Mucosa of gallbladder (tissue), 1 donor: Measurements from ENCODE around the gene CNGA2. TPM values are rescaled to one million over a fixed set of nuclear protein-coding genes. Genes with fewer than 3 reads are reported as not detected.

Experiments used
- DNase-seq: peaks from one replicate; pipeline ENCODE4 v3.0.0-alpha.2; 2020; ENCODE audit warnings: low spot score
- total RNA-seq: library from RNA; stranded (reverse); gene quantifications from one replicate; pipeline ENCODE4 v1.2.1, GENCODE V29; 2021
- donor health status: DM: no; HTN: no; CAD: no.

Gene CNGA2
- total RNA-seq, 1 donor from 2014 or later, result not detected

GRCh38 chrX:151752847-151753246, 18.3 kb downstream of the CNGA2 start:
- no peak for DNase-seq

GRCh38 chrX:151753313-151754046, 18.9 kb downstream of the CNGA2 start:
- peak; percentile 50 for DNase-seq

- peak; percentile 46 for DNase-seq
These were observed 19.5 kb downstream of the CNGA2 start for GRCh38 chrX:151754047-151754429.

- no peak for DNase-seq
These were observed 20.2 kb downstream of the CNGA2 start for GRCh38 chrX:151754641-151755215.

GRCh38 chrX:151759041-151759708, 24.6 kb downstream of the CNGA2 start:
- DNase-seq, result no peak

- DNase-seq, result no peak
These were observed 28.3 kb downstream of the CNGA2 start for GRCh38 chrX:151762802-151763201.

- no peak for DNase-seq
These were observed 29.2 kb downstream of the CNGA2 start for GRCh38 chrX:151763711-151764110.

- DNase-seq, result no peak
These were observed 30.5 kb downstream of the CNGA2 start for GRCh38 chrX:151765026-151765425.

GRCh38 chrX:151771726-151772125, 37.2 kb downstream of the CNGA2 start:
- no peak for DNase-seq

GRCh38 chrX:151773434-151773833, 38.9 kb downstream of the CNGA2 start:
- DNase-seq, result no peak

- no peak for DNase-seq
These were observed 39.9 kb downstream of the CNGA2 start for GRCh38 chrX:151774421-151774820.

GRCh38 chrX:151776181-151776731, 41.7 kb downstream of the CNGA2 start:
- no peak for DNase-seq

GRCh38 chrX:151776936-151777335, 42.4 kb downstream of the CNGA2 start:
- no peak for DNase-seq

- no peak for DNase-seq
These were observed 44.7 kb downstream of the CNGA2 start for GRCh38 chrX:151779258-151779657.

- DNase-seq, result no peak
These were observed 46.1 kb downstream of the CNGA2 start for GRCh38 chrX:151780621-151781020.

- DNase-seq, result peak; percentile 22
These were observed 54.7 kb downstream of the CNGA2 start for GRCh38 chrX:151789179-151789800.

GRCh38 chrX:151790481-151791160, 56.1 kb downstream of the CNGA2 start:
- DNase-seq, result no peak

- DNase-seq, result no peak
These were observed 57.4 kb downstream of the CNGA2 start for GRCh38 chrX:151791961-151792360.

GRCh38 chrX:151792505-151792904, 58.0 kb downstream of the CNGA2 start:
- DNase-seq, result no peak

- no peak for DNase-seq
These were observed 59.3 kb downstream of the CNGA2 start for GRCh38 chrX:151793886-151794285.
